ENCODE results near the gene CSF1.

CSF1 gene

DNA sequence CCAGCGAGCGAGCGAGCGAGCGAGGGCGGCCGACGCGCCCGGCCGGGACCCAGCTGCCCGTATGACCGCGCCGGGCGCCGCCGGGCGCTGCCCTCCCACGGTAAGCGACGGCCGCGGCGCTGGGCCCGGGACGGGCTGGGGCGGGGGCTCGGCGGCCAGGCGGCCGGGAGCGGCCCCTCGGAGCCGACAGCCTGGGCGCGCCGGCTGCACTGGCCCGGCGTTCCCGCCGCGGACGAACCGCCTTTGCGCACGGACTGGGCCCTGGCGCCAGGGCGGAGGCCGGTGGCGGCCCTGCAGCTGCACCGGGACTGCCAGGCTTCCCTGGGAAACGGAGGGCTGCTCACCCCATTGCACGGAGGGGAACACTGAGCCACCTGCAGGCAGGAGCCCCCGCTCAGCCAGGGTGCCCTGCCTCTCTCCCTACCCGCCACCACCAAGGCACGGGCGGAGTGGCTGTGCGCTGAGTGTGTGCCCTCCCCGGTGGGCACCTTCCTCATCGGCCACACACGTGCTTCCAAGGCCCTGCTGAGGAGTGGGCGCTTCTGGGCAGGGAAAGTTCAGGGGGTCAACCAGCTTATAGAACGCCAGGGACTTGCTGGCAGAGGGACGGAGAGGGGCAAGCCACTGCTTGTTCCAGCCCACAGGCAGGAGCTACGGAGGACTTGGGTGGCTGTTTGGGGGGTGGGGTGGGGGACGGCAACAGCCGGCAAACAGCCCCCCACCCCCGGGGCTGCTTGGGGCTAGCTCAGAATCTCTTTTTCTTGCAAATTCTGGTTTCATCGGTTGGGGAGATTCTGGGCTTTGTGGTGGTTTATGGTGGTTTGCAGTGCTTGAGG lies 532 bp downstream of the CSF1 start:
- no peak for TF ChIP-seq CTCF (IDR thresholded peaks at IDR 0.05; ENCODE audit: low read depth, low read length)
- no peak for DNase-seq (ENCODE audit: extremely low read depth, low read depth)

DNA sequence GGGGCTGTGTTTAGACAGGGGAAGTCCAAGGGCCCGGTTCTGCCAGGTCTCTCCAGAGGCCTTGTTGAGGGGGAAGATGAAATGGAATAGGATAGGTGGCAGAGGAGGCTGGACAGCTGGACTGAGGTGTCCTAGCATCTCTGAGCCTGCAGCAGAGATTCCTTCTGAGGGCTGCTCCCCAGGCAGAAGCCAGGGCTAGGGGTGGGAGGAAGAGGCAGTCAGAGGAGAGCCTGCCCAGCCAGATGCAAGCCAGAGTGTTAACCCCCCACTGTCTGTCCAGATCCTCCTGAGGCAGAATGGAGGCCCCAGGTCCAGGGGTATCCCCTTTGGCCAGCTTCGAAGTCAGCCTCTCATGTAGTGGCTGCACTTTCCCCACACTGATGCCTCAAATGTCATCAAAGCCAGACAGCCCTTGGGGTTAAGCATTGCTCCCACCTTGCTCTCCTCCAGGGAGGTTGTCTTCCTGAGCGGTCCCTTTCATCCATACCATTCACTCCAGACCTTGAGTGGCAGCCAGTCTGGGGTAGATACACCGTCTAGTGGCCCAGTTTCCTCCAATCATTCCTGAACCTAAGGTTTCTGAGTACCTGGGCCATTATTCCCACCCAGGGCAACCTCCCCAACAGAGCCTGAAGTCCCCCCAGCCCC lies 1.7 kb downstream of the CSF1 start:
- no peak for TF ChIP-seq CTCF (IDR thresholded peaks at IDR 0.05; ENCODE audit: low read depth, low read length)
- no peak for DNase-seq (ENCODE audit: extremely low read depth, low read depth)

- TF ChIP-seq CTCF (IDR thresholded peaks at IDR 0.05; ENCODE audit: low read depth, low read length): no peak
- no peak for DNase-seq (ENCODE audit: extremely low read depth, low read depth)
Measured at GRCh38 chr1:109912873-109913272, 2.2 kb downstream of the CSF1 start.

- no peak for TF ChIP-seq CTCF (IDR thresholded peaks at IDR 0.05; ENCODE audit: low read depth, low read length)
- no peak for DNase-seq (ENCODE audit: extremely low read depth, low read depth)
Measured at GRCh38 chr1:109913360-109913879, 2.8 kb downstream of the CSF1 start.

- DNase-seq (ENCODE audit: extremely low read depth, low read depth): peak; percentile 93
- TF ChIP-seq CTCF (IDR thresholded peaks at IDR 0.05; ENCODE audit: low read depth, low read length): no peak
Measured at GRCh38 chr1:109914587-109915240, 4.1 kb downstream of the CSF1 start.

- no peak for DNase-seq (ENCODE audit: extremely low read depth, low read depth)
- no peak for TF ChIP-seq CTCF (IDR thresholded peaks at IDR 0.05; ENCODE audit: low read depth, low read length)
Measured at GRCh38 chr1:109917051-109917767, 6.6 kb downstream of the CSF1 start.

All from AG09319 (cell line).